ENCODE measurements around the gene MRPL28. TPM values are rescaled to one million over a fixed set of nuclear protein-coding genes. Genes with fewer than 3 reads are reported as not detected.
A peak's percentile ranks its signal among the peaks of the same experiment; 100 is the strongest.
"Not testable (repeated sequence)": the region's sequence is repeated elsewhere in the genome, so short reads cannot be mapped to it uniquely, and the experiment has no call there.

The MRPL28 gene
- total RNA-seq, 1 donor from 2014 or later: 112 TPM

- DNase-seq (ENCODE audit: low read depth): no peak
Measured at GRCh38 chr16:373848-374615, 3.7 kb upstream of the MRPL28 start.

- DNase-seq (ENCODE audit: low read depth): no peak
Measured at GRCh38 chr16:373020-373598, 2.8 kb upstream of the MRPL28 start.

- no peak for DNase-seq (ENCODE audit: low read depth)
Measured at GRCh38 chr16:372302-372983, 2.1 kb upstream of the MRPL28 start.

GRCh38 chr16:371515-372301, 1.4 kb upstream of the MRPL28 start:
- DNase-seq (ENCODE audit: low read depth): no peak

- DNase-seq (ENCODE audit: low read depth): no peak
Measured at GRCh38 chr16:370979-371514, 709 bp upstream of the MRPL28 start.

GRCh38 chr16:369866-370436, 387 bp downstream of the MRPL28 start:
- DNase-seq (ENCODE audit: low read depth): no peak

- DNase-seq (ENCODE audit: low read depth): no peak
Measured at GRCh38 chr16:369275-369865, 968 bp downstream of the MRPL28 start.

GRCh38 chr16:368388-369158, 1.8 kb downstream of the MRPL28 start:
- no peak for DNase-seq (ENCODE audit: low read depth)

- no peak for DNase-seq (ENCODE audit: low read depth)
Measured at GRCh38 chr16:367333-367903, 2.9 kb downstream of the MRPL28 start.

- DNase-seq (ENCODE audit: low read depth): no peak
Measured at GRCh38 chr16:366476-366875, 3.9 kb downstream of the MRPL28 start.

GRCh38 chr16:364595-365491, 5.5 kb downstream of the MRPL28 start:
- no peak for DNase-seq (ENCODE audit: low read depth)

- no peak for DNase-seq (ENCODE audit: low read depth)
Measured at GRCh38 chr16:363766-364490, 6.4 kb downstream of the MRPL28 start.

GRCh38 chr16:363110-363765, 7.1 kb downstream of the MRPL28 start:
- no peak for DNase-seq (ENCODE audit: low read depth)

GRCh38 chr16:362702-362999, 7.7 kb downstream of the MRPL28 start:
- DNase-seq (ENCODE audit: low read depth): not testable (repeated sequence)

- peak; percentile 68 for DNase-seq (ENCODE audit: low read depth)
Measured at GRCh38 chr16:361872-362701, 8.3 kb downstream of the MRPL28 start.

GRCh38 chr16:361341-361871, 8.9 kb downstream of the MRPL28 start:
- DNase-seq (ENCODE audit: low read depth): no peak
